Calu3 (cell line): ENCODE results near the gene RTKN2. TPM values are rescaled to one million over a fixed set of nuclear protein-coding genes. Genes with fewer than 3 reads are reported as not detected.

Source experiments
- BruUV-seq: library from RNA; stranded (reverse); fragments of 400-500 nt; replicated peaks from 2 replicates; lab custom pipeline; 2021; lab: Mats Ljungman, UMichigan
- CTCF ChIA-PET: fragments of 300-600 bp; sonication (Branson Sonifier 250); formaldehyde crosslinking; loops from one replicate; lab custom pipeline; 2022; ENCODE audit warnings: antibody characterized with exemption; lab: Charles Lee
- DNase-seq: peaks from one replicate; pipeline ENCODE4 v3.0.0; 2022
- H3K27ac Mint-ChIP-seq: one replicate; pipeline ENCODE4 v1.8.0; 2022; ENCODE audit warnings: mixed read lengths; ENCODE audit not compliant: unreplicated experiment
- H3K27me3 Mint-ChIP-seq: one replicate; pipeline ENCODE4 v1.8.0; 2022; ENCODE audit warnings: mixed read lengths; ENCODE audit not compliant: unreplicated experiment
- H3K36me3 Mint-ChIP-seq: one replicate; pipeline ENCODE4 v1.8.0; 2022; ENCODE audit warnings: mild to moderate bottlenecking, moderate library complexity, mixed read lengths; ENCODE audit not compliant: insufficient read depth, unreplicated experiment
- H3K4me1 Mint-ChIP-seq: one replicate; pipeline ENCODE4 v1.8.0; 2022; ENCODE audit warnings: mild to moderate bottlenecking, low read depth, mixed read lengths; ENCODE audit not compliant: unreplicated experiment
- H3K4me3 Mint-ChIP-seq: one replicate; pipeline ENCODE4 v1.8.0; 2022; ENCODE audit warnings: mild to moderate bottlenecking, low read depth, moderate library complexity, mixed read lengths; ENCODE audit not compliant: unreplicated experiment
- H3K9me3 Mint-ChIP-seq: one replicate; pipeline ENCODE4 v1.8.0; 2022; ENCODE audit warnings: low read depth, mixed read lengths; ENCODE audit not compliant: unreplicated experiment
- intact Hi-C: fragments of 100-400 bp; cut with micrococcal nuclease; formaldehyde crosslinking; loops from one replicate; pipeline ENCODE4 v1.10.0; 2022; ENCODE audit not compliant: unreplicated experiment
- total RNA-seq: library from RNA; stranded (reverse); gene quantifications from 2 replicates; pipeline ENCODE4 v1.2.3, GENCODE V29; 2022
- TF ChIP-seq, protein P1 (sequence below): fragments of 200-600 bp; IDR thresholded peaks from one replicate; pipeline ENCODE4 v1.8.0; 2022; ENCODE audit warnings: antibody characterized with exemption; ENCODE audit not compliant: unreplicated experiment

Gene RTKN2
- total RNA-seq, 1 experiment from 2014 or later = 26.7 TPM

DNA sequence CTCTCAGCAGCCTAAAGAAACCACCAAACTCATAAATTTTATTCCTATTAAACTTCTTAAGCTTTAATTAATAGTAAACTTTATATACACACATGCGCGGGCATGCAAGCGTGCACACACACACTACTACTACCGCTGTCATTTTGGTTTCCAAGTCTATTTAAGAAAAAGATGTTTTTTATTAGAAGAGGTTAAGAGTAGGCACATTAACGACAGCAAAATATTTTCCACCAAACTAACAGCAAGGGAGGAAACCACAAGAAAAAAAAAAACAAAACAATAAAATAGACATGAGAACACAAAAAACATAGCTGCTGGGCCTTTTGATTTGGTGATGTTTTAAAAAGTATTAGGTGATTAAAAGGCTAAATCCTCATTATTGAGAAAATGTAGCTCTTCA is 28.6 kb downstream of the RTKN2 start:
- peaks cover 6% of the 10 kb centered on the region for H3K36me3 Mint-ChIP-seq
- no TSS peak for BruUV-seq
- H3K4me3 Mint-ChIP-seq = no peak overlapping the region

DNA sequence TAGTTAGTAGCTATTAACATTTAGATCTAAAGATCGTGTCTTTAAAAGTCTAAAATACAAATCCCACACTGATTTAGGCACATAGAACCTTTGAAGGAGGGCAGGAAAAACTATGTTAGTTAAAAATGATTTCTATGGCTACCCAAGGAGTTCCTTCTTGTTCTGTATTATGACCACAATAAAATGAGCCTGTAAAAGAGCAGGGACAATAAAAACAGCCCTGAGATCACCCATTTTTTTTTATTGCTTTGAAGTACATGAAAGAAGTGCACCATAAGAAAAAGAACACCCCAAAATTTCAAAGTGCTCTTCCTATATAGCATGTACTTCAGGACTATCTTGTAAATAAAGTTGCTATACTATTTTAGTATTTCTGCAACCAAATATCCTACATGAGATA is 29.8 kb downstream of the RTKN2 start:
- H3K27me3 Mint-ChIP-seq = no peaks in the 10 kb centered on the region
- H3K4me1 Mint-ChIP-seq = peaks cover 20% of the 10 kb centered on the region
- intact Hi-C loops = no loop called here
- TF ChIP-seq, protein P1, sequence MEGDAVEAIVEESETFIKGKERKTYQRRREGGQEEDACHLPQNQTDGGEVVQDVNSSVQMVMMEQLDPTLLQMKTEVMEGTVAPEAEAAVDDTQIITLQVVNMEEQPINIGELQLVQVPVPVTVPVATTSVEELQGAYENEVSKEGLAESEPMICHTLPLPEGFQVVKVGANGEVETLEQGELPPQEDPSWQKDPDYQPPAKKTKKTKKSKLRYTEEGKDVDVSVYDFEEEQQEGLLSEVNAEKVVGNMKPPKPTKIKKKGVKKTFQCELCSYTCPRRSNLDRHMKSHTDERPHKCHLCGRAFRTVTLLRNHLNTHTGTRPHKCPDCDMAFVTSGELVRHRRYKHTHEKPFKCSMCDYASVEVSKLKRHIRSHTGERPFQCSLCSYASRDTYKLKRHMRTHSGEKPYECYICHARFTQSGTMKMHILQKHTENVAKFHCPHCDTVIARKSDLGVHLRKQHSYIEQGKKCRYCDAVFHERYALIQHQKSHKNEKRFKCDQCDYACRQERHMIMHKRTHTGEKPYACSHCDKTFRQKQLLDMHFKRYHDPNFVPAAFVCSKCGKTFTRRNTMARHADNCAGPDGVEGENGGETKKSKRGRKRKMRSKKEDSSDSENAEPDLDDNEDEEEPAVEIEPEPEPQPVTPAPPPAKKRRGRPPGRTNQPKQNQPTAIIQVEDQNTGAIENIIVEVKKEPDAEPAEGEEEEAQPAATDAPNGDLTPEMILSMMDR = no peak
- H3K4me3 Mint-ChIP-seq = no peak overlapping the region
- no TSS peak for BruUV-seq
- H3K36me3 Mint-ChIP-seq = peaks cover 6% of the 10 kb centered on the region
- CTCF ChIA-PET = interaction anchor here (0.8 kb wide), 1 partner anchor 700 kb away, joined by 3 read pairs; no protein-coding TSS in a partner anchor
- no peak for DNase-seq
- no peak overlapping the region for H3K27ac Mint-ChIP-seq
- H3K9me3 Mint-ChIP-seq = no peaks in the 10 kb centered on the region

More for the DNA sequence above, 28.6 kb downstream of the RTKN2 start:
- intact Hi-C loops = loop anchor here (5.0 kb wide), 1 partner anchor 143 kb away; no protein-coding TSS in a partner anchor
- TF ChIP-seq, protein P1 = no peak
- no peak overlapping the region for H3K27ac Mint-ChIP-seq
- H3K4me1 Mint-ChIP-seq = peaks cover 13% of the 10 kb centered on the region
- no peaks in the 10 kb centered on the region for H3K9me3 Mint-ChIP-seq
- CTCF ChIA-PET = interaction anchor here (0.6 kb wide), 2 partner anchors 13 to 337 kb away, joined by 4 to 7 read pairs; no protein-coding TSS in a partner anchor
- H3K27me3 Mint-ChIP-seq = no peaks in the 10 kb centered on the region
- no peak for DNase-seq

DNA sequence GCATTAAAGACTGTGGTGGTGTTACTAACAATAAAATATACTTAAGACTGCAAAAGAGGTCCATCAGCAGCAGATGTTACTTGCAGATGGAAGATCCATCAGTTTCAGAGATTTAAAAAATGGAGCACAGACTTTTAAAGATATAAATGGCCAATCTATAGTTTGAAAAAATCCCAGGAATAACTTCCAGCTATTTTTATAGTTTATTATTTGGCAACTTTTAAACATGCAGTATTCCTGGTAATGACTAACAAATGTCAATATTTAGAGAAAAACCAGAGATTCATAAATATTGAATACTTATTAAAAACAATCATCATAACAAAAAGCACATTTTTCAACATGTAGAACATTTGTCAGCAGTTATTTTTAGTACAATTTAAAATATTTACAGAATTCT is 30.7 kb downstream of the RTKN2 start:
- intact Hi-C loops = no loop called here
- TF ChIP-seq, protein P1 = no peak
- no peak for DNase-seq
- H3K9me3 Mint-ChIP-seq = no peaks in the 10 kb centered on the region
- no peak overlapping the region for H3K4me3 Mint-ChIP-seq
- CTCF ChIA-PET = no interaction called here
- H3K27me3 Mint-ChIP-seq = no peaks in the 10 kb centered on the region
- H3K27ac Mint-ChIP-seq = no peak overlapping the region
- H3K36me3 Mint-ChIP-seq = peaks cover under 1% of the 10 kb centered on the region
- no TSS peak for BruUV-seq
- H3K4me1 Mint-ChIP-seq = peaks cover 14% of the 10 kb centered on the region

DNA sequence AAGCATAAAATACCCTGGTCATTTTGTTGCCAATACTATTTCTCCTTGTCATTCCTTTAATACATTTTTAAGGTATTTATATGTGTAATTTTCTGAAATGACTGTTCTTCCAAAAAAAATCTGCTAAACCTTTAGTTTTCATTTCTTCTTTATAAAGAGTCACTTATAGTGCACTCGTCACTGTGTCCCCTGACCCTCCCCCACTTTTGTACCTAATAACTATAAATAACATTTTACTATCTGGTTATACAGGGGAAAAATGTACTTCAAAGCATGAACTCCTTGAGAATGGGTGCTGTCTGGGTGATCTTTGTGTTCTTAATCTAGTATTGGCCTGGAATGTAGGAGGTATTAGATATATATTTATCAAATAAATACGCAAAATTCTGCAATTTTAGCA is 31.1 kb downstream of the RTKN2 start:
- H3K9me3 Mint-ChIP-seq = no peaks in the 10 kb centered on the region
- BruUV-seq = no TSS peak
- intact Hi-C loops = no loop called here

More for the DNA sequence above, 31.1 kb downstream of the RTKN2 start:
- no peak overlapping the region for H3K4me3 Mint-ChIP-seq
- TF ChIP-seq, protein P1 = no peak
- peaks cover 12% of the 10 kb centered on the region for H3K4me1 Mint-ChIP-seq
- H3K27me3 Mint-ChIP-seq = no peaks in the 10 kb centered on the region
- H3K36me3 Mint-ChIP-seq = no peaks in the 10 kb centered on the region
- no peak for DNase-seq
- H3K27ac Mint-ChIP-seq = no peak overlapping the region
- CTCF ChIA-PET = interaction anchor here (1.2 kb wide), 1 partner anchor 199 kb away, joined by 3 read pairs; no protein-coding TSS in a partner anchor
